ENCODE measurements around the gene FSIP1. TPM values are rescaled to one million over a fixed set of nuclear protein-coding genes. Genes with fewer than 3 reads are reported as not detected.

Gene FSIP1
- total RNA-seq, 2 donors from 2014 or later, result 0.77 to 1.7 TPM

DNA sequence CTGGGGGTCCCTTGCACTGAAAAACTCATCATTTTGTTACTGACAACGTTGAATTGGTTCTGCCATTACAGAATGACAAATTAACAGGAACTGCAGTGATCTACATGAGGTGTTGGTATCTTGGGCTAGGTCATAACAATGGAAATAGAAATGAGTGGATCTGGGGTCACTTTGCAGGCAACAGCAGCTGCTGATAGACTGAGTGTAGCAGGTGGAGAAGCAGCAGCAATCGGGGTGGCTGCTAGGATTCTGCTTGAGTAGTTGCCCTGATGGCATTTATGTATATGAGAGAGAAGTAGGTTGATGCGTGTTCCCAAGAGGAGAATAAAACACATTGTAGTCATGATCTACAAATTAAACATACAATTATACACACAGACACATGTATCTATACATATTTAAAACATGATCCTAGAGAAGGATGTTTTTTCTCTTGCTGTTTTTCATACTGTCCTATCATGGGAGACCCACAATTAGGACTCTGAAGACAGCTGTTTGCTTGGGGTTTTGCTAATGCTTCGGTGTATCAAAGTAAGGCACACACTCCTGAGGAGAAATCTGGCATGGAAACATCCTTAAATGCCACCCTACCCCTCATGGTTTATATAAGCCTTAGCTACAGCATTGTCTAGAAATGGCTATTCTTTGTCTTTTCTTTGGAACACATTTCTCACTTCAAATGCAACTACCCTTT, 217.5 kb downstream of the FSIP1 start:
- no peak overlapping the region for H3K4me3 ChIP-seq (ENCODE audit: low read length)
- no peak for TF ChIP-seq CTCF (conservative IDR thresholded peaks at IDR 0.05)
- H3K36me3 ChIP-seq (ENCODE audit: control insufficient read depth, insufficient read depth, low read length), result no peaks in the 10 kb centered on the region
- no peak overlapping the region for H3K9ac ChIP-seq (ENCODE audit: extremely low read depth, low read length, poor library complexity, severe bottlenecking)
- Mint-ChIP-seq H3K4me1 (no peaks in the 10 kb centered on the region), H3K9me3 (no peaks in the 10 kb centered on the region), H3K27ac (no peak overlapping the region), H3K36me3 (ENCODE audit: low read depth) (no peaks in the 10 kb centered on the region), H3K27me3 (ENCODE audit: insufficient read depth) (no peaks in the 10 kb centered on the region), H3K4me3 (no peak overlapping the region)
- no peak for DNase-seq
- WGBS, 2 experiments (ENCODE audit: insufficient coverage in 1 of 2, insufficient read length in 1 of 2), result 92 to 100% methylated on average over 2 to 3 of the region's 4 CpGs
- no peaks in the 10 kb centered on the region for H3K27me3 ChIP-seq (ENCODE audit: control insufficient read depth, insufficient read depth, low read length, poor library complexity, severe bottlenecking)
- no peak overlapping the region for H3K27ac ChIP-seq (ENCODE audit: low read depth, low read length)
- H3K9me3 ChIP-seq (ENCODE audit: control insufficient read depth, low read length), result no peaks in the 10 kb centered on the region
- H3K4me1 ChIP-seq (ENCODE audit: control insufficient read depth, insufficient read depth, low read length), result no peaks in the 10 kb centered on the region

DNA sequence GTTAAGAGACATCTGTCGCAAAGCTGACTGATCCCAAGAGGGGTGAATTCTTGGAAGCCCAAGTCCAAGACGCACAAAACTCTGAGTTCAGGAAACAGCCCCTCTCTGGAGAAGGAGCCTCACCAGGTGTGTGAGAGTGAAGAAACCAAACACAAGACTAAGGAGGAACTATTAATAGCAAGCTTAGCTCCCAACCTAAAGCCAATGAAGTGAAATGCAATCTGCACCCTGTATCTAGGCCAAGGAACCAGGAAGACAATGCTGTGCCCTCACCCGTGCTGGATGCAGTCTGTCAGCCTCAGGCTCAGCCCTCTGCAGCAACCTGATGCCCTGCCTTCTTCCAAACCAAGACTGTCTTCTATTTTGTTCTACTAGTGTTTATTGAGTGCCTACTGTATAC, 224.2 kb downstream of the FSIP1 start:
- Histone ChIP-seq H3K9me3 (ENCODE audit: control insufficient read depth, low read length) (no peaks in the 10 kb centered on the region), H3K36me3 (ENCODE audit: control insufficient read depth, insufficient read depth, low read length) (no peaks in the 10 kb centered on the region), H3K9ac (ENCODE audit: extremely low read depth, low read length, poor library complexity, severe bottlenecking) (no peak overlapping the region), H3K27ac (ENCODE audit: low read depth, low read length) (no peak overlapping the region), H3K27me3 (ENCODE audit: control insufficient read depth, insufficient read depth, low read length, poor library complexity, severe bottlenecking) (no peaks in the 10 kb centered on the region), H3K4me1 (ENCODE audit: control insufficient read depth, insufficient read depth, low read length) (no peaks in the 10 kb centered on the region), H3K4me3 (ENCODE audit: low read length) (no peak overlapping the region)
- no peak for TF ChIP-seq CTCF (conservative IDR thresholded peaks at IDR 0.05)
- no peak for DNase-seq
- no peak overlapping the region for H3K27ac Mint-ChIP-seq
- H3K4me1 Mint-ChIP-seq, result peaks cover 4% of the 10 kb centered on the region
- no peaks in the 10 kb centered on the region for H3K9me3 Mint-ChIP-seq
- no peaks in the 10 kb centered on the region for H3K36me3 Mint-ChIP-seq (ENCODE audit: low read depth)
- whole genome bisulfite sequencing, 2 experiments (ENCODE audit: insufficient coverage in 1 of 2, insufficient read length in 1 of 2), result 91 to 100% methylated on average over 2 to 3 of the region's 3 CpGs
- H3K4me3 Mint-ChIP-seq, result no peak overlapping the region
- peaks cover 1% of the 10 kb centered on the region for H3K27me3 Mint-ChIP-seq (ENCODE audit: insufficient read depth)

GRCh38 chr15:39556461-39556860, 226.2 kb downstream of the FSIP1 start:
- peaks cover 4% of the 10 kb centered on the region for H3K4me1 Mint-ChIP-seq
- DNase-seq, result no peak
- no peaks in the 10 kb centered on the region for H3K9me3 ChIP-seq (ENCODE audit: control insufficient read depth, low read length)
- no peaks in the 10 kb centered on the region for H3K36me3 ChIP-seq (ENCODE audit: control insufficient read depth, insufficient read depth, low read length)
- no peaks in the 10 kb centered on the region for H3K9me3 Mint-ChIP-seq
- H3K36me3 Mint-ChIP-seq (ENCODE audit: low read depth), result no peaks in the 10 kb centered on the region
- H3K27me3 ChIP-seq (ENCODE audit: control insufficient read depth, insufficient read depth, low read length, poor library complexity, severe bottlenecking), result no peaks in the 10 kb centered on the region
- peaks cover 1% of the 10 kb centered on the region for H3K27me3 Mint-ChIP-seq (ENCODE audit: insufficient read depth)
- H3K27ac Mint-ChIP-seq, result no peak overlapping the region
- H3K4me3 ChIP-seq (ENCODE audit: low read length), result no peak overlapping the region
- no peak for TF ChIP-seq CTCF (conservative IDR thresholded peaks at IDR 0.05)
- WGBS, 2 experiments (ENCODE audit: insufficient coverage in 1 of 2, insufficient read length in 1 of 2), result 94% methylated on average over 7 of the region's 7 CpGs; no CpG with 5 or more reads in 1 of the 2 experiments
- H3K4me1 ChIP-seq (ENCODE audit: control insufficient read depth, insufficient read depth, low read length), result no peaks in the 10 kb centered on the region
- no peak overlapping the region for H3K27ac ChIP-seq (ENCODE audit: low read depth, low read length)
- H3K9ac ChIP-seq (ENCODE audit: extremely low read depth, low read length, poor library complexity, severe bottlenecking), result no peak overlapping the region
- H3K4me3 Mint-ChIP-seq, result no peak overlapping the region
